SK-N-SH (cell line): ENCODE data around the gene KCNN3. TPM values are rescaled to one million over a fixed set of nuclear protein-coding genes. Genes with fewer than 3 reads are reported as not detected.

Source experiments
- CTCF ChIA-PET: fragments of 300-600, 350-600 bp; formaldehyde crosslinking; extraction: SDS; loops from one replicate; lab custom pipeline; 2021; lab: Yijun Ruan, JAX
- POLR2A ChIA-PET: fragments of 350-600 bp; sonication (Branson Sonifier 250); formaldehyde crosslinking; extraction: SDS; loops from one replicate; lab custom pipeline; 2020; ENCODE audit warnings: antibody characterized with exemption, inconsistent platforms; lab: Yijun Ruan, JAX
- DNase-seq: peaks from one replicate; pipeline ENCODE4 v3.0.0; 2012
- H2AFZ ChIP-seq: fragments of 200-600 bp; sonication (generic); 2 replicates; pipeline ENCODE4 v1.8.1; 2016; ENCODE audit warnings: antibody characterized with exemption, mild to moderate bottlenecking, low read depth
- H3F3A ChIP-seq: fragments of 200-600 bp; sonication (generic); replicated peaks from 2 replicates; pipeline ENCODE3; 2016; ENCODE audit warnings: antibody characterized with exemption, mild to moderate bottlenecking; ENCODE audit not compliant: insufficient read depth
- H3K27ac ChIP-seq, 2 experiments: fragments of 200-500 bp in 1 of 2; fragments of 200-600 bp in 1 of 2; sonication (Bioruptor generic) in 1 of 2; sonication (generic), shearing (Covaris generic) in 1 of 2; 2 replicates each; pipeline versions ENCODE4 v1.5.1 to v1.6.1; 2014 to 2016; ENCODE audit warnings: low read depth in 2 of 2, inconsistent platforms in 1 of 2, low read length in 1 of 2, mild to moderate bottlenecking in 1 of 2, mixed read lengths in 1 of 2
- H3K27me3 ChIP-seq: fragments of 200-600 bp; sonication (generic), shearing (Covaris generic); 2 replicates; pipeline ENCODE4 v1.6.1; 2016; ENCODE audit warnings: mixed run types; ENCODE audit not compliant: insufficient read depth
- H3K36me3 ChIP-seq, 2 experiments: fragments of 200-500 bp in 1 of 2; fragments of 200-600 bp in 1 of 2; sonication (Bioruptor generic) in 1 of 2; sonication (generic) in 1 of 2; replicated peaks in 1 of 2; 2 replicates each; pipeline versions ENCODE3 to v1.5.1; 2014 to 2016; ENCODE audit warnings: low read length in 1 of 2, mild to moderate bottlenecking in 1 of 2; ENCODE audit not compliant: insufficient read depth in 2 of 2, control insufficient read depth in 1 of 2
- H3K4me1 ChIP-seq, 2 experiments: fragments of 200-500 bp in 1 of 2; fragments of 200-600 bp in 1 of 2; sonication (Bioruptor generic) in 1 of 2; sonication (generic), shearing (Covaris generic) in 1 of 2; 2 replicates each; pipeline versions ENCODE4 v1.5.1 to v1.6.1; 2014 to 2016; ENCODE audit warnings: low read depth in 1 of 2, low read length in 1 of 2, mixed run types in 1 of 2; ENCODE audit not compliant: insufficient read depth in 2 of 2, control insufficient read depth in 1 of 2
- H3K4me2 ChIP-seq: fragments of 200-600 bp; sonication (generic), shearing (Covaris generic); 2 replicates; pipeline ENCODE4 v1.6.1; 2017; ENCODE audit warnings: mixed run types
- H3K4me3 ChIP-seq, 2 experiments: fragments of 200-500 bp in 1 of 2; fragments of 200-600 bp in 1 of 2; sonication (Bioruptor generic) in 1 of 2; sonication (generic), shearing (Covaris generic) in 1 of 2; 2 replicates each; pipeline versions ENCODE4 v1.5.1 to v1.8.1; 2014 to 2016; ENCODE audit warnings: low read depth in 2 of 2, inconsistent platforms in 1 of 2, low read length in 1 of 2, mild to moderate bottlenecking in 1 of 2, mixed read lengths in 1 of 2, moderate library complexity in 1 of 2
- H3K79me2 ChIP-seq: fragments of 200-600 bp; sonication (generic); 2 replicates; pipeline ENCODE4 v1.8.1; 2017; ENCODE audit warnings: mild to moderate bottlenecking; ENCODE audit not compliant: insufficient read depth
- H3K9ac ChIP-seq: fragments of 200-600 bp; sonication (generic); 2 replicates; pipeline ENCODE4 v1.6.1; 2017; ENCODE audit warnings: mixed run types
- H3K9me2 ChIP-seq: fragments of 200-600 bp; sonication (generic); 2 replicates; pipeline ENCODE4 v1.6.1; 2017; ENCODE audit warnings: mixed run types
- H3K9me3 ChIP-seq: fragments of 200-600 bp; sonication (generic); 2 replicates; pipeline ENCODE4 v1.6.1; 2017; ENCODE audit warnings: mixed run types, mild to moderate bottlenecking, moderate library complexity
- H4K20me1 ChIP-seq: fragments of 200-600 bp; sonication (generic); 2 replicates; pipeline ENCODE4 v1.6.1; 2017; ENCODE audit warnings: mild to moderate bottlenecking, mixed run types; ENCODE audit not compliant: insufficient read depth
- CHD2 ChIP-seq: fragments of 150-350 bp; IDR thresholded peaks from 2 replicates; pipeline ENCODE4 v1.6.1; 2018; ENCODE audit warnings: low read length; ENCODE audit not compliant: partially characterized antibody
- EZH2phosphoT487 ChIP-seq: fragments of 200-600 bp; sonication (generic); IDR thresholded peaks from 2 replicates; pipeline ENCODE4 v1.6.1; 2017; ENCODE audit warnings: low read depth, mixed run types, mild to moderate bottlenecking, antibody characterized with exemption, moderate library complexity, borderline replicate concordance
- FOSL2 ChIP-seq: IDR thresholded peaks from 2 replicates; pipeline ENCODE4 v1.4.0; 2012; ENCODE audit warnings: low read depth, mild to moderate bottlenecking, moderate library complexity, borderline replicate concordance
- FOXJ3 ChIP-seq: sonication (generic); formaldehyde crosslinking; IDR thresholded peaks from 2 replicates; pipeline ENCODE4 v1.5.1; 2020; ENCODE audit warnings: mild to moderate bottlenecking, missing genetic modification reagents
- FOXM1 ChIP-seq: IDR thresholded peaks from 2 replicates; pipeline ENCODE4 v1.4.0; 2012; ENCODE audit warnings: low read depth, mild to moderate bottlenecking
- GABPA ChIP-seq: IDR thresholded peaks from 2 replicates; pipeline ENCODE4 v1.4.0; 2012; ENCODE audit warnings: low read depth, mild to moderate bottlenecking
- MEF2A ChIP-seq: IDR thresholded peaks from 2 replicates; pipeline ENCODE4 v1.4.0; 2012; ENCODE audit warnings: low read depth, borderline replicate concordance
- MXI1 ChIP-seq: IDR thresholded peaks from 2 replicates; pipeline ENCODE4 v1.6.1; 2012; ENCODE audit warnings: mild to moderate bottlenecking, low read depth, low read length, improper control_type of control experiment
- NFIC ChIP-seq: IDR thresholded peaks from 2 replicates; pipeline ENCODE4 v1.4.0; 2012; ENCODE audit warnings: borderline replicate concordance
- NRF1 ChIP-seq: IDR thresholded peaks from 2 replicates; pipeline ENCODE4 v1.6.1; 2012; ENCODE audit warnings: low read depth, mild to moderate bottlenecking, low read length
- POLR2AphosphoS5 ChIP-seq: IDR thresholded peaks from 2 replicates; pipeline ENCODE4 v1.6.1; 2012; ENCODE audit warnings: low read depth, low read length
- RCOR1 ChIP-seq: fragments of 150-350 bp; IDR thresholded peaks from 2 replicates; pipeline ENCODE4 v1.6.1; 2017; ENCODE audit warnings: antibody characterized with exemption, low read length
- TEAD4 ChIP-seq: IDR thresholded peaks from 2 replicates; pipeline ENCODE4 v1.4.0; 2012; ENCODE audit warnings: mild to moderate bottlenecking, borderline replicate concordance; ENCODE audit not compliant: insufficient read depth
- YY1 ChIP-seq: IDR thresholded peaks from 2 replicates; pipeline ENCODE4 v1.4.0; 2012; ENCODE audit warnings: low read depth, mild to moderate bottlenecking
- WGBS: methylation state at CpG from one replicate; pipeline ENCODE4 v1.1.6; 2017; ENCODE audit warnings: low lambda C conversion rate; 5-methylcytosine and 5-hydroxymethylcytosine counted together
- polyA plus RNA-seq, 3 experiments: library from polyadenylated mRNA; depleted of rRNA; stranded (reverse); fragments of >200 nt; gene quantifications; 2 replicates each; pipeline ENCODE4 v1.2.3, GENCODE V29; 2012
- TF ChIP-seq, protein P1 (sequence below): IDR thresholded peaks from 2 replicates; pipeline ENCODE4 v1.4.0; 2012; ENCODE audit warnings: low read depth, borderline replicate concordance
- TF ChIP-seq, protein P2 (sequence below): IDR thresholded peaks from 2 replicates; pipeline ENCODE4; 2012

KCNN3 gene
- polyA plus RNA-seq, 1 of the 3 experiments (the other 2 are of a cell fraction), result 0.16 TPM

DNA sequence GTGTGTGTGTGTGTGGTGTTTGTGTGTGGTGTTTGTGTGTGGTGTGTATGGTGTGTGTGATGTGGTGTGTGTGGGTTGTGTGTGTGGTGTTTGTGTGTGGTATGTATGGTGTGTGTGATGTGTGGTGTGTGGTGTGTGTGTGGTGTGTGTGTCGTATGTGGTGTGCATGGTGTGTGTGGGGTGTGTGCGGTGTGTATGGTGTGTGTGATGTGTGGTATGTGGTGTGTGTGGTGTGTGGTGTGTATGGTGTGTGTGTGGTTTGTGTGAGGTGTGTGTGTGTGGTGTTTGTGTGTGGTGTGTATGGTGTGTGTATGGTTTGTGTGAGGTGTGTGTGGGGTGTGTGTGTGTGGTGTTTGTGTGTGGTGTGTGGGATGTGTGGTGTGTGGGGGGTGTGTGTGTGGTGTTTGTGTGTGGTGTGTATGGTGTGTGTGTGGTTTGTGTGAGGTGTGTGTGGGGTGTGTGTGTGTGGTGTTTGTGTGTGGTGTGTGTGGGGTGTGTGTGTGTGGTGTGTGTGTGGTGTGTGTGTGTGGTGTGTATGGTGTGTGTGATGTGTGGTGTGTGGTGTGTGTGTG, 155.9 kb downstream of the KCNN3 start:
- Histone ChIP-seq H3K4me3 (no peak overlapping the region), H3K36me3 (no peaks in the 10 kb centered on the region), H3K4me1 (peaks cover 0 to 27% of the 10 kb centered on the region in 2 experiments; a peak in 2 of 4 replicates), H2AFZ (no peak overlapping the region), H3K9me2 (no peaks in the 10 kb centered on the region), H3K27ac (no peak overlapping the region), H4K20me1 (no peaks in the 10 kb centered on the region), H3K79me2 (no peaks in the 10 kb centered on the region), H3K9ac (no peak overlapping the region), H3K4me2 (no peak overlapping the region), H3K27me3 (no peaks in the 10 kb centered on the region), H3K9me3 (no peaks in the 10 kb centered on the region), H3F3A (no peaks in the 10 kb centered on the region)
- TF ChIP-seq YY1, result no peak
- no peak for TF ChIP-seq NRF1
- TF ChIP-seq MEF2A, result no peak
- CTCF ChIA-PET, result interaction anchor here (0.6 to 0.9 kb wide), 2 partner anchors 46 to 165 kb away, joined by 3 read pairs; no protein-coding TSS in a partner anchor
- POLR2A ChIA-PET, result no interaction called here
- 67% methylated on average over 2 of the region's 2 CpGs for WGBS
- no peak for DNase-seq

DNA sequence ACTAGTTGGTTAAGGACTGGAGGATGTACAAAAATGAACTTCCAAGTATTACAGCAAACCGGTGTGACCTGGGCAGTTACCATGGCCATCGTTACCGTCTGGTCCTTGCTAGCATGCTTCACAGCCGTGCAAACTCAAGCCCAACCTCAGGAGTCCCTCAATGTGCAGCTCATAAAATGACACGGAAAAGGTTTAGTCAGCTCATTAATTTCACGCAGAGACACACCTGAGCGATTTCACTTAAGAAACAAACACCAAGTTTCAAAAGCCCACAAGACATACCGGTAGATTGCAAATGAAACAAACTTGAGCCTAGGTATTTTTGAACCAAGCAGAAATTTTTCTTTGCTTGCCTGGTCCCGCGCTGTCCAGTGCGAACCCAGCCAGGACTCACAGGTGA, 157.1 kb downstream of the KCNN3 start:
- Histone ChIP-seq H3K9me3 (no peaks in the 10 kb centered on the region), H3K27me3 (no peaks in the 10 kb centered on the region), H3K27ac (no peak overlapping the region), H3K4me1 (peaks cover 0 to 30% of the 10 kb centered on the region in 2 experiments; a peak in 2 of 4 replicates), H4K20me1 (no peaks in the 10 kb centered on the region), H3K79me2 (no peaks in the 10 kb centered on the region), H2AFZ (no peak overlapping the region), H3F3A (no peaks in the 10 kb centered on the region), H3K36me3 (no peaks in the 10 kb centered on the region), H3K4me2 (no peak overlapping the region), H3K9ac (no peak overlapping the region), H3K9me2 (no peaks in the 10 kb centered on the region), H3K4me3 (no peak overlapping the region)
- WGBS, result 86% methylated on average over 11 of the region's 11 CpGs
- POLR2A ChIA-PET, result no interaction called here
- TF ChIP-seq NFIC (no peak), TEAD4 (no peak), FOXJ3 (CRISPR knock-in tag) (no peak), FOSL2 (no peak), RCOR1 (no peak), GABPA (no peak), EZH2phosphoT487 (no peak), FOXM1 (no peak), MXI1 (no peak), CHD2 (no peak), POLR2AphosphoS5 (no peak)
- TF ChIP-seq, protein P1, sequence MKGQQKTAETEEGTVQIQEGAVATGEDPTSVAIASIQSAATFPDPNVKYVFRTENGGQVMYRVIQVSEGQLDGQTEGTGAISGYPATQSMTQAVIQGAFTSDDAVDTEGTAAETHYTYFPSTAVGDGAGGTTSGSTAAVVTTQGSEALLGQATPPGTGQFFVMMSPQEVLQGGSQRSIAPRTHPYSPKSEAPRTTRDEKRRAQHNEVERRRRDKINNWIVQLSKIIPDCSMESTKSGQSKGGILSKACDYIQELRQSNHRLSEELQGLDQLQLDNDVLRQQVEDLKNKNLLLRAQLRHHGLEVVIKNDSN, result no peak
- TF ChIP-seq, protein P2, sequence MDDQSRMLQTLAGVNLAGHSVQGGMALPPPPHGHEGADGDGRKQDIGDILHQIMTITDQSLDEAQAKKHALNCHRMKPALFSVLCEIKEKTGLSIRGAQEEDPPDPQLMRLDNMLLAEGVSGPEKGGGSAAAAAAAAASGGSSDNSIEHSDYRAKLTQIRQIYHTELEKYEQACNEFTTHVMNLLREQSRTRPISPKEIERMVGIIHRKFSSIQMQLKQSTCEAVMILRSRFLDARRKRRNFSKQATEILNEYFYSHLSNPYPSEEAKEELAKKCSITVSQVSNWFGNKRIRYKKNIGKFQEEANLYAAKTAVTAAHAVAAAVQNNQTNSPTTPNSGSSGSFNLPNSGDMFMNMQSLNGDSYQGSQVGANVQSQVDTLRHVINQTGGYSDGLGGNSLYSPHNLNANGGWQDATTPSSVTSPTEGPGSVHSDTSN, result no peak
- no peak for DNase-seq
- CTCF ChIA-PET, result interaction anchor here (1.0 kb wide), 1 partner anchor 48 kb away, joined by 7 read pairs; no protein-coding TSS in a partner anchor
